GM19455 (cell line): ENCODE results near the gene MAPK11.
A peak's percentile ranks its signal among the peaks of the same experiment; 100 is the strongest.

Experiments
- ATAC-seq: cut with Tn5 transposase; IDR thresholded peaks from one replicate; pipeline ENCODE4 v1.9.1; 2021; ENCODE audit not compliant: unreplicated experiment

Gene MAPK11

GRCh38 chr22:50269970-50270665 is at the start of gene MAPK11:
MAPK11 (minus strand) TSS chr22:50270380; CDS start chr22:50270292, 88 bp downstream.
- ATAC-seq: peak; percentile 41

DNA sequence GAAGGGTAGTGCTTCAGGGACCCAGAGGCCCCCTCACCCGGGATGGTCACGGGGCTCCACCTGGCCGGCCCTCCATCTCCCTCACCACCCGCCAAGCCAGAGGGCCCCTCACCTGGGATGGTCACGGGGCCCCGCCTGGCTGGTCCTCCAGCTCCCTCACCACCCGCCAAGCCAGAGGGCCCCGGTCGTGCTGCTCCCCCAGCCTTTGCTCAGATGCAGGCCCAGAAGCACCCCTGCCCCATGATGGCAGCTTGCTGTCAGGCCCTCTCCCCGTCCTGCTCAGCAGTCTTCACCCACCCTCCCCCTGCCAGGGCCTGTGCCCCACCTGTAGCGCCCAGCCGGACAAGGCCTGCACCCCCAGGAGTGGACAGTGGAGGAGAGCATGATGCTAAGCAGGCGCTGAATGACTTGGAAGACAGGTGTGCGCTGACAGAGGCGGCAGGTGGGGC is 49.3 kb upstream of the MAPK11 start:
- ATAC-seq: no peak

DNA sequence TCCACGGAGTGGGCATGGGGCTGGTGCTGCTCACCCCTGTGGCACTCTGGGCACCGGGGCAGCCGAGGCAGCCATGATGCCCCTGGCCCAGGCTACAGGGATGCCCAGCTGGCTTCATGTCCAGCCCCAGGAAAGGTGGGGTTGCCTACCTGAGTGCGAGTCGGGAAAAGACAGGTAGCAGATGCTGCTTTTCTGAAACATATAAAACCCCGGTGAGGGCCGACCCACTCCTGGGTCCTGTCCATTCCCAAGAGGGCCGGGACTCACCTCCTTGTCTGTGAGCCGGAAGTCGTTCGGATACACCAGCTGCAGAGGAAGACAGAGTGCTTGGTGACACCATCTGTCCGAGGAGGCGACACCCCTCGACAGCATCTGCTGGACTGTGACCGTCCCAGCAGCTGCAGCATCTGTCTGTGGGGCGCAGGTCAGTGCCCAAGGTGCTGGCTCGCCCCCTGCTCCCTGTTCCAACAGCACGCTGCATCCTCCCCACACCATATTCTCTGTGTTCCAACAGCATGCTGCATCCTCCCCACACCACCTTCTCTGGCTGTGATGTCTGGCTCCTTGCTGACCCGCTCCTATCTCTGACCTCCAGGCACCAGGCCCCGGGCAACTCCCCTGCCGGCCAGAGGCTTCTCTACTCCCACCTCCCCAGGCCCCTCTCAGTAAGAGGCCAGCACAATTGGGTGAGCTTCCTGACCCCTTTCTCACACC is 48.7 kb upstream of the MAPK11 start:
- no peak for ATAC-seq

DNA sequence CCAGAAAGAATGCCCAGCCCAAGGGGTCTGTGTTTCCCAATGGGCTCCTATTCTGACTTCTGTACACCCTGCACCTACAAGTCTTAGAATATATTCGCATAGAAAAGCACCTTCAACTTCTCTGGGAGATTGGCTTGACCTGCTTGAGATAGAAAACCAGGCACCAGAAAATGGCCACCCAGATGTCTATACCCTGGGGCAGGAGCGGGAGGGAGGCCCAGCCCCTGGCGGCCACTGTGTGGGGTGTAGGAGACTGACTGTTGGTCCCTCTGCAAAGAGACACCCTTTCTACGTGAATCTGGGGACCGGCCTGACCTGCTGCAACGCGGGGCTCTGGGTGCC is 48.1 kb upstream of the MAPK11 start:
- ATAC-seq: no peak

DNA sequence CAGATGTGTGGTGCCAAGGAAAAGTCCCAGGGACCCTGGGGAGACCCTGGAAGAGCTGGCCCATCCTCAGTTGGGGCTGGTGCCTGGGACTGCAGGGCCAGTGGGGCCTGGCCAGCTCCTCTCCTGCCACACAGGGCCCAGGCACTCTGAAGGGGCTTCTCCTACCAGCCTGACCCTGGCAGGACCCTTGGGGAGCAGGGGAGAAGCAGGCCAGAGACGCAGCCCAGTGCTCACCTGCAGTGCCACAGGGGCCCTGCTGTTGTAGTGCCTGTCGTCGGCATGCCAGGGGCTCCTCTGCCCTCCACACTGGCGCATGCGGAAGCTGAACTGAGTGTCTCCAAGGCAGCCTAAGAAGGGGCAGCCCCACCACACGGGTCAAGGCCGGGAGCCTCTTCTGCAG is 47.5 kb upstream of the MAPK11 start:
- no peak for ATAC-seq

- no peak for ATAC-seq
These were observed 47.0 kb upstream of the MAPK11 start for GRCh38 chr22:50317178-50317577.

DNA sequence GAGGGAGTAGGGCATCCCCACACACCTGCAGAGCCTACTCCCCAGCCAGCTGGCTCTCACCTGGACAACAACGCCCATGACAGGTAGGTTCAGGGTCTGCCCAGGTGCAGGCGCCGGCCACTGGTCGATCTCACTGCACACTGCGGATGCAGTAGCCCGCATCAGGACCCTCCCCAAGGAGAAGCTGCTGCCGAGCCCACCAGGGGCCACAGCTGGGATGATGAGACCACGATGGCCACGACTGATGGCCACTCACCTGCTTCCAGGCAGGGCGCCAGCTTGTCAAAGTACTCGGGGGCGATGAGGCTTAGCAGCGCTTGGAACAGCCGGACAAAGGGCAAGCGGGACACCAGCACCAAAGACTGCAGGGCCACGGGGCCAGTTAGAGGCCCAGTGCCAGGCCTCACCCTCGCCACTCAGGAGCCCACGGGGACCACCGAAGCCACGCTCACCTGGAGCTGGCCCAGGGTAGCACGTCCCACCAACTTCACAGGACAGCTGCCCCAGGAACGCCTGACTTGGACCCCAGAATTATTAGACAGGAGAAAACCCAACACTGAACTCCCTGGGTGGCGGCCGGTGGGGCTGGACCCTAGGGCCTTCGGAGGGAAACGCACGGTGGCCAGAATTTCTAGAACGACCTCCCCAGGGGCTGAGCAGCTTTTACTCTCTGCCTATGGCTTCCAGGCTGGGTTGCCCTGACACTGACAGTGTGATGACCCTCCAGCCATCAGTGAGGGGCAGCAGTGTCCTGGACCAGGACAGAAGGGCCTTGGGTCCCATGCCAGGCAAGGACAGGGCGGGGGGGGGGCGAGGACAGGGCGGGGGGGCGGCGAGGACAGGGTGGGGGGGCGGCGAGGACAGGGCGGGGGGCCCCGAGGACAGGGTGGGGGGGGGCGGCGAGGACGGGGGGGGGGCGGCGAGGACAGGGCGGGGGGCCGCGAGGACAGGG is 46.2 kb upstream of the MAPK11 start:
- no peak for ATAC-seq

DNA sequence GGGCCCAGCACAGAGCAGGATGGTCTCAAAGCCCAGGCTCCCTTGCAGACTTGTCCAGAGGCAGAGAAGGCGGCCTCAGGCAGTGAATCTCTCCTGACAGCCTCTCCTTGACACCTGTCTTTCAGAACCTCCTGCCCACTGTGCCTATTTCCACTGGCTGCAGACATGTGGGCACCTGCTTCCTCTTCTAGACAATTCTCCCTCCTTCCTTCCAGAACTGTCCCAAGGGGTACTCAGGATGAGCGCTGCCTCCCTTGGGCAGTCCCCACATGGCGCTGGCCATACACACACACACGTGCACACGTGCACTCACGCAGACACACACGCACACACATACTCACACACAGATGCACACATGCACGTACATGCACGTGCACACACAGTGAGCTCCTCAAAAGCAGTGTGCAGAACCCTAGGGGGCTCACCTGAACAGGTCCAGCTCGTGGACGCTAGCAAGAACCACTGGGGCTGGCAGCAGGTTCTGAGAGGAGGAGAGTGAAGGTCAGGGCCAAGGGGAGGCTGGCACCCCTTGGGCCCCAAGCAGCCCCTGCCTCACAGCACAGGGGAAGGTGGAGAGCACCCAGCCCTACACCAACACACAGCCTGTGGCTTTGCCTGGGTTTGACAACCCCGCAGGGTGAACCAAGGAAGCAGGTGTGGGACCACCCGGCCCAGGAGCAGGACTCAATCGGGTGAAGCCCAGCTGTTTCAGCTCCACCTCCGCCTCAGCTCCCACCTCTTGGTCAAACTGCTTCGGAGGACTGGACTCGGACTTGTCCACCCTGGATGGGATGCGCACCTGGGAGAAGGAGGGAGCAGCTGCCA is 45.3 kb upstream of the MAPK11 start:
- ATAC-seq: no peak

GRCh38 chr22:50314455-50315288 is 44.5 kb upstream of the MAPK11 start:
- peak; percentile 65 for ATAC-seq

DNA sequence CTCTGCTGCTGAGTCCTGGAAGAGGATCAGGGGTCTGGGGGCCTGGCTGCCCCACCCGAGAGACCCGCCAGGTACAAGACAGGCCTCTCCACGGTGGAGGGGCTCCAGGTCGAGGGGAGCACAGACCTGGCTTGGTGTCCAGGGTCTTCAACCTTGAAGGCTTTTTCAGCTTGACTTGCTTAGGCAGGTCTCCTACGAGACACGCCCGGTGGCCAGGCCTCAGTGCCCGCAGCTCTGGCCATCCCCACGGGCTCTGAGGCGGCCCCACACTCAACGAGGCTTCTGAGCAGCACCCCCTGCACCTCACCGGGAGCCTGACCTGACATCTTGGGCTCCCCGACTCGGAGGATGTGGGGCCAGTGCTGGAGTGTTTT is 43.9 kb upstream of the MAPK11 start:
- ATAC-seq: peak; percentile 13

DNA sequence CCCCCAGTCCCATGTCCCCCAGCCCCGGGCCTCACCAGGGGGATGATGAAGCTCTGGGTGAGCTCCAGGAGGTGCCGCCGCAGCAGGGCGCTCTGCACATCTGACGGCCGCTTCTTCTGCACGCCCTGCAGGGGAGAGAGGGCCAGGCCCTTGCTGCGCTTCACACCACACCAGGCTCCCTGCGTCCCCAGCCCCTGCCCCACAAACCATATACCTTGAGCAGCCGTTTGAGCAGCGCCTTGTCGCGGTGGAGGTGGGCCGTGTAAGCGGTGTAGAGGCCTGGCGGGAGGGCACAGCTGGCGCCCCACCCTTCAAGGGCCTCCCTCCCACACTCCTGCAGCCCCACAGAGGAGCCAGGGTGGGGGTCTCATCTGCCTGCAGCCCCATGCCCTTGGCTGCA is 43.4 kb upstream of the MAPK11 start:
- ATAC-seq: no peak

DNA sequence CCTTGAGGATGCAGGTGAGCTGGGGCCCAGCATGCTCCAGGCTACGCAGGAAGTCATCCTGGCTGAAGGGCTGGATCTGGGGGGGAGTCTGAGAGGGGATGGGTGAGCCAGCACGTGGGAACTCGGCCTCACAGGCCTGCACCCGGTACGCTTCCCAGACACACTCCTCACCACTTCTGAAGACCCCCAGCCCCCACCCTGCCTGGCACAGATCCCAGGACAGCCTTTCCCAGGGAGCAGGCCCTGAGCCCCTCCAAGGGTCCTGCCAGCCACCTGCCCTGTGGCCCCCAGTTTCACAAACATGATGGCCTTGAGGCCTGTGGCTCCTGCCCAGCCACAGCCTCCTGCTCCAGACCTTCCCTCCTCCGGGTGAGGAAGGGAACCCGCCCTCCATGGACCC is 42.8 kb upstream of the MAPK11 start:
- ATAC-seq: no peak

DNA sequence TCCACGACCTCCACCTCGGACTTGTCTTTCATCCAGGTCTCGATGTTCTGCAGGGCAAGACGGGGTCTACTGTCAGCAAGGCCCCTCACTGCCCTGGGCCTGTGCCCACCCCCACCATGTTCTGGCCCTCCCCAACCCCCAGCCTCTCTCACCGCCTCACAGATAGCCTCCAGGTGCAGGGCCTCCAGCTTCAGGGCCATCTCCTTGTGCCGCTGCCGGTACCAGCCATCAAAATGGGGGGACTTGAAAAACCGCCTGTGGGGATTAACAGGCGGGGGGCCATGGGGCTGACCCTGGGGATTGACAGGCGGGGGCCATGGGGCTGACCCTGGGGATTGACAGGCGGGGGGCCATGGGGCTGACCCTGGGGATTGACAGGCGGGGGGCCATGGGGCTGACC is 42.2 kb upstream of the MAPK11 start:
- no peak for ATAC-seq

- no peak for ATAC-seq
These were observed 41.6 kb upstream of the MAPK11 start for GRCh38 chr22:50311606-50312351.

DNA sequence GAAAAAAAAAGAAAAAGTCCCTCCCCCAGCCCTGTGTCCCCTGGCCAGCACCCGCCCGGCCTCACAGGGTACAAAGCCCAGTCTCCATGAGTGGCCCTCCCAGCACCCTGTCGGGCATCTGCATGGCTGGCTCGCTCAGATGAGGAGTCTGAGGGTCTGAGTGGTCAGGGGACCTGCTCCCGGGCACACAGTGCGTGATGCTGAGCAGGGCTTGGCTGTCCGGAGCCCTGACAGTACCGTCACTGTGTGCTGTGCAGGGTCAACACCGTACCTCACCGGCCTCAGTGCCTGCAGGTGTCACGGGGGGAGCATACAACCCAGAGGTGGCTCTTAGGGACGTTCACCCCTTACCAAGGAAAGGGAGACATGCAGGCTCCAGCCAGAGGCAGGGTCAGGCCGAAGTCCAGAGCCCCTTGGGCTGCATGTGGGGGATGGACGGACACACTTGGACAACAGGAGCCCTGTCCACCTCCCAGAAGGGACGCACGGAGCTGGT is 40.8 kb upstream of the MAPK11 start:
- no peak for ATAC-seq

DNA sequence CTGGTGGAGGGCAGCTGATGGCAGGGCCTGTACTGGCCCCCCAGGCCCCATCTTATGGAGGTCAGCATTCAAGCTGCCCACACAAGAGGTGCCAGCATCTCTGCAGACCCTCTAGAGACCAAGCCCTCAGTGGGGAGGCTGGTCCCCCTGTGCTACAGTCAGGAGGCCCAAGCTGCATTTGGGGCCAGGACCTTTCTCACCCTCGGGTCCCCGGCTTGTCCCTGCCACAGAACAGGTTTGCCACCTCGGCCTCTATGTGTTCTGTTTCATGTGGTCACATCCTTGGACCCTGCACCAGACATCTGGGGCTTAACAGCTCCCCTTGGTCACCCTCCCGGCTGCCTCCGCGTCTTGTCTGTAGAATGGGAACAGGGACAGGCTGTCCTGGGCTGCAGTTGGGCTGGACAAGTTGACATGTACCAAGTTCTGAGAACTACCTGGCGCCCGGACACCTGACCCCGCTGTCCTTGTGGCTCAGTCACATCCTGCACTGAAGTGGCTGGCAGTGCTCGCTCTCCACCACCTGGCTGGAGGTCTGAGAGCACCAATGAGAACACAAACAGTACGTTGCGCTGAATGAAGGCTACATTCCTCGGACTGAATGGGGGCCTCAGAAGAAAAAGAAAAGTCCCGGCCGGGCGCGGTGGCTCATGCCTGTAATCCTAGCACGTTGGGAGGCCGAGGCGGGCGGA is 40.0 kb upstream of the MAPK11 start:
- no peak for ATAC-seq

- ATAC-seq: no peak
These were observed 39.4 kb upstream of the MAPK11 start for GRCh38 chr22:50309601-50309991.

DNA sequence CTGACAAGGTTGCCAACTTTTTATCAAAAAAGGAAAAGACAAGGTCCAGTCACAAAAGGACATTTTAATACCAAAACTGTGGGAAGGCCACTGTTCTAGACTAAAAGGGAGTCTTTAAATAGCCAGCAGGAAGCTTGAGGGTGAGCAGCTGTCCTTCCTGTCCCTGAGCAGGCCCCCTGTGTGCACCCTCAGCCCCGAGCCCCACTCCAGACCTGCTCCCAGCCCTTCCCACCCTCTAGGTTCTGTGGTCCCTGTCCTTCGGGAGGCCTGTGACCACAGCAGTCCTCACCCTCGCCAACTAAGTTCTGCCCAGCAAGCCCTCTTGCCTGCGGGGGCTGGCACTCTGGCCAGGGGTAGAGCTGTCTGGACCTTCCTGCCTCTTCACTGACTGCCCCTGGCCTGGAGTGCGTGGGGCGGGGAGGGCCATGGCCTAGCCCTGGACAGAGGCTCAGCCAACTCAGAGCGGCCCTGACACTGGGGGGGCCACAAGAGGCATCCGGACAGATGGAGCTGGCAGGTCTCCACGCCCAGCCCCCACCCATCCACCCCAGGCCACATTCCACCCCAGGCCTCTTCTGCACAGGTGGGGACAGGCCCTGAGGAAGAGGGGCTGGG is 38.9 kb upstream of the MAPK11 start:
- ATAC-seq: no peak
